WERI-Rb-1 (cell line): ENCODE measurements around the gene TNFRSF14.

Experiments
- DNase-seq: peaks from one replicate; pipeline ENCODE4 v3.0.0-alpha.2; 2020
- H3K27ac ChIP-seq: fragments of 250-450 bp; sonication (Bioruptor Pico); 2 replicates; pipeline ENCODE4 v1.5.1; 2020; ENCODE audit warnings: mild to moderate bottlenecking, moderate library complexity
- H3K27me3 ChIP-seq: fragments of 250-450 bp; sonication (Bioruptor Pico); 2 replicates; pipeline ENCODE4 v1.5.1; 2021; ENCODE audit warnings: mild to moderate bottlenecking, low read depth, moderate library complexity; ENCODE audit not compliant: insufficient read depth, severe bottlenecking
- H3K36me3 ChIP-seq: fragments of 250-450 bp; sonication (Bioruptor Pico); 2 replicates; pipeline ENCODE4 v1.5.1; 2020; ENCODE audit warnings: mild to moderate bottlenecking, moderate library complexity
- H3K4me3 ChIP-seq: 2 replicates; pipeline ENCODE4 v1.5.1; 2011; ENCODE audit warnings: low read depth, mild to moderate bottlenecking, control low read depth, low read length
- H3K9me3 ChIP-seq: fragments of 250-450 bp; sonication (Bioruptor Pico); 2 replicates; pipeline ENCODE4 v1.5.1; 2021; ENCODE audit warnings: mild to moderate bottlenecking, moderate library complexity; ENCODE audit not compliant: severe bottlenecking
- TF ChIP-seq, protein P1 (sequence below): IDR thresholded peaks from 2 replicates; pipeline ENCODE4 v1.5.1; 2011; ENCODE audit warnings: low read depth, mild to moderate bottlenecking, control low read depth, inconsistent platforms, low read length

Gene TNFRSF14

DNA sequence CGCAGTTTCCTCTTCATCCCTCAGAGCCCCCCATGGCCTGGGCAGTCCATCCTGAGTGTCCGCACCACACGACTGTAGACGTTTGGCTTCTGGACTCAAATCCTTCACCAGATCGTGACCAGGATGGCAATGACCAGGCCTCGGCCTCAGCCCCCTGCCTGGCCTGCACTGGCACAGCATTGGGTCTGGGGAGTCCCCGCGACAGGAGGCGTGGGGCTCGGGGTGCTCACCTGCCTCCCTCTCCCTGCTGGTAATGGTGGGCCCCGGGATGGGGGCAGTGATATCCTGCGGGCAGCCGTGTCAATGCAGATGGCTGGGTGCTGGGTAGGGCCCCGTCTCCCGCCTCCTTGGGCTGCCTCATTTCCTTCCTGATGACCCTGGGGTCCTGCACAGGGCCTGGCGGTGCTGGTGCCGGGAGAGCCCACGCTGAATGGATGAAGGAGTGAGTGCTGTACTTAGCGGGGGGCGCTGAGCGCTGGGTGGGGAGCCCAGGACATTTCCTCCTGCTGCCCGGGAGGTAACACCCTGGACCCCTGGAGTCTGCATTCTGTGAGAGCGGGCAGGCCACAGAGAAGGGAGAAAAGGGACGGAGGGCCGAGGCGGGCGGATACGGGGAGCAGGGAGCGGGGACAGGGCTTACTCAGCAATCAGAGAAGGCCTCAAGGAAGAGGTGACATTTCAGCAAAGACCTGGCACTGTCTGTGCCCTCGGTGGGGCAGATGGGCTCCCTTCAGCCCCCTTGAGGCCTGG lies 2.1 kb upstream of the TNFRSF14 start:
- H3K27me3 ChIP-seq = no peaks in the 10 kb centered on the region
- DNase-seq = peak; percentile 6
- TF ChIP-seq, protein P1, sequence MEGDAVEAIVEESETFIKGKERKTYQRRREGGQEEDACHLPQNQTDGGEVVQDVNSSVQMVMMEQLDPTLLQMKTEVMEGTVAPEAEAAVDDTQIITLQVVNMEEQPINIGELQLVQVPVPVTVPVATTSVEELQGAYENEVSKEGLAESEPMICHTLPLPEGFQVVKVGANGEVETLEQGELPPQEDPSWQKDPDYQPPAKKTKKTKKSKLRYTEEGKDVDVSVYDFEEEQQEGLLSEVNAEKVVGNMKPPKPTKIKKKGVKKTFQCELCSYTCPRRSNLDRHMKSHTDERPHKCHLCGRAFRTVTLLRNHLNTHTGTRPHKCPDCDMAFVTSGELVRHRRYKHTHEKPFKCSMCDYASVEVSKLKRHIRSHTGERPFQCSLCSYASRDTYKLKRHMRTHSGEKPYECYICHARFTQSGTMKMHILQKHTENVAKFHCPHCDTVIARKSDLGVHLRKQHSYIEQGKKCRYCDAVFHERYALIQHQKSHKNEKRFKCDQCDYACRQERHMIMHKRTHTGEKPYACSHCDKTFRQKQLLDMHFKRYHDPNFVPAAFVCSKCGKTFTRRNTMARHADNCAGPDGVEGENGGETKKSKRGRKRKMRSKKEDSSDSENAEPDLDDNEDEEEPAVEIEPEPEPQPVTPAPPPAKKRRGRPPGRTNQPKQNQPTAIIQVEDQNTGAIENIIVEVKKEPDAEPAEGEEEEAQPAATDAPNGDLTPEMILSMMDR = no peak
- H3K4me3 ChIP-seq = no peak overlapping the region
- H3K27ac ChIP-seq = no peak overlapping the region
- no peaks in the 10 kb centered on the region for H3K36me3 ChIP-seq
- H3K9me3 ChIP-seq = no peaks in the 10 kb centered on the region

DNA sequence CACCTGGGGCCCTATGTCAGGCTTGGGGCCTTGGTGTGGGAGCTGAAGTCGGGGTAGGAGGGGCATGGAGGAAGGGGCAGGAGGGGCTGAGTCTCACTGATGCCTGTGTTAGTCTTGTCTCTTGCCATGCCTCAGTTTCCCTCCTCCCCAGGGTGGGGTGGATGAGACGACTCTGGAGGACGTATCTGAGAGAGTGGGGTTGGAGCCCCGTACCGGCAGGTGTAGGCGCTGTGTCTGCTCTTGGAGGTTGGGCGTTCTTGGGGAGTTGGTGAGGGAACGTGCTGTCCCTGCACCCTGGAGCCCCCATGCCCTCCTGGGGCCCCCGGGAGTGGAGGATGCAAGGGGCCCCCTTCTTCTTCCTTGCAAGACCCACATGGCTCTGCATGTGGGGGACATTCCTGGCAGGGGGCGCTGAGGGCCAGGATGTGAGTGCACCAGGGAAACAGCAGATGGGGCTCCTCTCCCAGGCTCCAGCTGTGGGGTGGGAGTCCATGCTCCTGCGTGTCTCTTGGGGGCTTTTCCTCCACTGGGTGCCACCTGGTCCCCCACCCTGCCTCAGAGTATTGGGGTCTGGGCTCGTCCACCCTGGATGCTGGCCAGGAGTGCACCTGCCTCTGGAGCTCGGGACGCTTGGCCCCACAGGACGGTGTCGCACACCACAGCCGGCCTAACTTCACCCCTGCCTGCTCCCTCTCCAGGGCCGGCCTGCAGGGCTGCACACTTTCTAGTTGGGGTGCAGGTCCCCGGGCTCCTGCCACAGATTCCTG lies 1.4 kb upstream of the TNFRSF14 start:
- peak; percentile 55 for DNase-seq
- Histone ChIP-seq H3K9me3 (no peaks in the 10 kb centered on the region), H3K4me3 (no peak overlapping the region), H3K27ac (no peak overlapping the region), H3K36me3 (no peaks in the 10 kb centered on the region), H3K27me3 (no peaks in the 10 kb centered on the region)
- TF ChIP-seq, protein P1 = peak; percentile 84

DNA sequence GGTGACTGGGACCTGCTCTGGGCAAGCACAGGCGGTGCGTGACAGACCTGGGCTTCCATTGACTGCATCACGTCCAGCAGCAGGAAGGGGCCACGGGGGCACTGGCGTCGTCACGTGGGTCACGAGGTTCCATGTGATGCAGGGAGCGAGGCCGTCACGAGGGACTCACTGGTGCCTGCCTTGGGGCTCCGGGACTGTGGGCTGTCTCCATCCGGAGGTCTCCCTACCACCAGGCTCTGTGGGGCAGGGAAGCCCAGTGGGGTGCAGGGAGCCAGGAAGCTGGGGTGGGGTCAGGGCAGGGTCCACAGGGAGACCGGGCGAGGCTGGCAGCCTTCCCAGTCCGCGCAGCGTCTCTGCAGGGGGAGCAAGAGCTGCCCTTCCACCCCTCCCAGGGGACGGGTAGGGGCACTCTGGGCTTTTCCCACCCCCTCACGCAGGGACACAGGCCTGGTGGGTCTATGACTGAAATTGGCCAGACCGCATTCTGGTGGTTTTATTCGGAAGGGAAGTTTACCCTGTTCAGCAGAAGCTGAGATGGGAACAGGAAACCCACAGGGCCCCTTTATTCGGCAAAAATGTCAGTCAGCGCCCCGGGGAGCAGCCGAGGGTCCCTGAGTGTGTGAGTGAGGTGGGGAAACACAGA lies 416 bp upstream of the TNFRSF14 start:
- no peaks in the 10 kb centered on the region for H3K9me3 ChIP-seq
- DNase-seq = no peak
- TF ChIP-seq, protein P1 = no peak
- no peak overlapping the region for H3K4me3 ChIP-seq
- H3K27me3 ChIP-seq = no peaks in the 10 kb centered on the region
- no peak overlapping the region for H3K27ac ChIP-seq
- H3K36me3 ChIP-seq = no peaks in the 10 kb centered on the region

DNA sequence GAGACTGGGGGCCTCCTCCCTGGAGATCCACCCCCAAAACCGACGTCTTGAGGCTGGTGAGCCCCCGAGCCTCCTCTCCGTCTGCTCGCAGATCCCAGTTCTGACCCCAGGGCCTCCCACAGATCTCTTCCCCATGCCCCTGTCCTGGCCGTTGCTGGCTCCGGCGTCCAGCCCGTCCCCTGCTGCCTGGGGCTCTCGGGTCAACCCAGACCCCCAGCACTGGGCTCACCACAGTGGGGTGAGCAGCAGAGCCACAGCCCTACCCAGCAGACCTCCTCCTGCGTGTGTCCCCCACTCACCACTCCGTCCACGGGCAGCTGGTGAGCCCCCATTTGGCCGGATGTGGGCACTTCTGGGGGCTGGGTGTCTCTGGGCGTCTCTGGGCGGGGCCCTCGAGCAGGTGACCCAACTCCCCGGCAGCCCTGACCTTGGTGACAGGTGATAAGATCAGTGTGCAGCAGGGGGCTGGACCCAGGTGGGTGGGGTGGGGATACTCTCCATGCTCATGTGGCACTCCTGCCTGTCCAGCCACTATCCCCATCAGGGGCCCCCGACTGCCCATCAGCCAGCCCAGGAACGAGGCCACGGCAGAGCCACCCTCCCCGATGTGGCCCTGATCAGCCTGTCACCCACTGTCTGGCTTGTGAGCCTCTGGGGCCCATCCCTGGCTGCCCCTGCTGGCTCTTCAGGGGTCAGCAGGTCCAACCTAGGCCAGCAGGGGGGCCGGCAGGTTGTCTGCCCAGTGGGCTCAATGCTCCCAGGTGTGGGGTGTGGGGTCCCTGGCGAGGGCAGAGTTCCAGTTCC lies 709 bp downstream of the TNFRSF14 start:
- TF ChIP-seq, protein P1 = 0 out of 2 replicates have a peak, but pooled peaks have one; percentile 11
- Histone ChIP-seq H3K27me3 (no peaks in the 10 kb centered on the region), H3K9me3 (no peaks in the 10 kb centered on the region), H3K27ac (no peak overlapping the region), H3K36me3 (no peaks in the 10 kb centered on the region), H3K4me3 (no peak overlapping the region)
- DNase-seq = no peak

DNA sequence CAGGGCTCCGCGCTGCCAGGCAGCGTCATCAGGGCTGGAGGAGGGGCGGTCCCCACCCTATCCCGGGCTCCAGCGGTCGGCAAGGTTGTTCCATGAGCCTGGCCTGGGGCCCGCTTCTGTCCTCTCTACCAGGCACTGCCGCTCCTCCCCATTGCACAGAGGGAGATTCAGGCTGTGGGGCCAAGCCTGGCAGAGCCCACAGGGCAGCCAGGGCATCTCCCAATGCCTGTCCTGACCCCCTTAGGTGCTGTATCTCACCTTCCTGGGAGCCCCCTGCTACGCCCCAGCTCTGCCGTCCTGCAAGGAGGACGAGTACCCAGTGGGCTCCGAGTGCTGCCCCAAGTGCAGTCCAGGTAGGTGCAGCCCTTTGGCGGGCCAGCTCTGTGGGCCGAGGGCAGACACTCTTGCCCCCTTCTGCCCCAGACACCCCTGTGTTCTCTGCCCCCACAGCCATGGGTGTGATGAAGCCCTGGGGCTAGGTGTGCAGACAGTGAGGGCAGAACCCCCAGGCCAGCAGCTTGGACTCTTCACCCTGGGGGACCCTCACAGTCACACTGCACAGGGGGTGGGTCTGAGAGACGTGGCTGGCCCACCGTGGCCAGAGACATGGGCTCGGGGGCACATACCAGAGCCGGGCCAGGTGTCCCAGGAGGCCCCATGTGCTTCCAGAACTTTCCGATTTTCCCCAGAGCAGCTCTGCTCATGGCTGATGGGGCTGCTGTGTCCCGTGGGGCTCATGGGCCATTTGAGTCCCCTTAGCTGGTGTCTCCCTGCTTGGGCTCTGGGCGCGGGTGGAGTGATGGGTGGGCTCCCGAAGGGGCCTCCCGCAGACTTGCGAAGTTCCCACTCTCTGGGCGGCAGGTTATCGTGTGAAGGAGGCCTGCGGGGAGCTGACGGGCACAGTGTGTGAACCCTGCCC lies 1.6 kb downstream of the TNFRSF14 start:
- Histone ChIP-seq H3K4me3 (no peak overlapping the region), H3K27ac (no peak overlapping the region), H3K27me3 (no peaks in the 10 kb centered on the region), H3K9me3 (no peaks in the 10 kb centered on the region), H3K36me3 (no peaks in the 10 kb centered on the region)
- TF ChIP-seq, protein P1 = no peak
- no peak for DNase-seq
